Liver (tissue), 9 donors: Measurements from ENCODE around the gene FIP1L1. TPM values are rescaled to one million over a fixed set of nuclear protein-coding genes. Genes with fewer than 3 reads are reported as not detected.

Experiments
- DNase-seq: peaks from one replicate; pipeline ENCODE4 v3.0.0-alpha.2; 2017; ENCODE audit warnings: low spot score
- H3K27ac ChIP-seq, 2 donors: one replicate each; pipeline ENCODE4 v1.7.0; 2013; ENCODE audit warnings: inconsistent platforms in 2 of 2, low read length in 2 of 2, control low read depth in 1 of 2, low read depth in 1 of 2, mild to moderate bottlenecking in 1 of 2
- H3K27me3 ChIP-seq, 4 donors: one replicate each; pipeline versions ENCODE4 v1.6.1 to v1.7.0; 2013; ENCODE audit warnings: low read length in 3 of 4, inconsistent platforms in 1 of 4, mild to moderate bottlenecking in 1 of 4, moderate library complexity in 1 of 4; ENCODE audit not compliant: control insufficient read depth in 4 of 4, insufficient read depth in 4 of 4
- H3K36me3 ChIP-seq, 4 donors: one replicate each; pipeline versions ENCODE4 v1.6.1 to v1.7.0; 2013; ENCODE audit warnings: low read length in 3 of 4, mild to moderate bottlenecking in 3 of 4, low read depth in 1 of 4, moderate library complexity in 1 of 4; ENCODE audit not compliant: control insufficient read depth in 4 of 4, insufficient read depth in 3 of 4
- H3K4me1 ChIP-seq, 4 donors: one replicate each; pipeline versions ENCODE4 v1.6.1 to v1.7.0; 2013; ENCODE audit warnings: low read length in 3 of 4, mild to moderate bottlenecking in 3 of 4, moderate library complexity in 1 of 4; ENCODE audit not compliant: control insufficient read depth in 4 of 4, insufficient read depth in 4 of 4
- H3K4me3 ChIP-seq, 3 donors: one replicate each; pipeline versions ENCODE4 v1.6.1 to v1.7.0; 2013; ENCODE audit warnings: low read length in 3 of 3, control low read depth in 1 of 3, low read depth in 1 of 3, mild to moderate bottlenecking in 1 of 3
- H3K9ac ChIP-seq, 2 donors: one replicate each; pipeline ENCODE4 v1.7.0; 2013; ENCODE audit warnings: low read length in 2 of 2, mild to moderate bottlenecking in 2 of 2, moderate library complexity in 2 of 2, control low read depth in 1 of 2, low read depth in 1 of 2
- H3K9me3 ChIP-seq, 4 donors: one replicate each; pipeline versions ENCODE4 v1.6.1 to v1.7.0; 2013; ENCODE audit warnings: low read length in 3 of 4; ENCODE audit not compliant: control insufficient read depth in 4 of 4
- ATF3 ChIP-seq: IDR thresholded peaks from 2 replicates; pipeline ENCODE4 v1.6.1; 2016; ENCODE audit warnings: antibody characterized with exemption
- CTCF ChIP-seq: fragments of 150-350 bp; IDR thresholded peaks from 2 replicates; pipeline ENCODE4 v1.5.1; 2017; ENCODE audit warnings: improper control_type of control experiment, low read depth, low read length; ENCODE audit not compliant: missing input control
- EGR1 ChIP-seq, 2 donors: IDR thresholded peaks; 2 replicates each; pipeline ENCODE4 v1.6.1; 2016 to 2018; ENCODE audit warnings: antibody characterized with exemption in 2 of 2, low read depth in 2 of 2
- FOXA1 ChIP-seq: IDR thresholded peaks from 2 replicates; pipeline ENCODE4 v1.6.1; 2016; ENCODE audit warnings: antibody characterized with exemption
- GABPA ChIP-seq, 2 donors: IDR thresholded peaks in 1 of 2; conservative IDR thresholded peaks in 1 of 2; 2 replicates each; pipeline ENCODE4 v1.6.1; 2016; ENCODE audit warnings: antibody characterized with exemption in 2 of 2, mild to moderate bottlenecking in 1 of 2, moderate library complexity in 1 of 2
- HNF4A ChIP-seq, 2 donors: conservative IDR thresholded peaks; 2 replicates each; pipeline ENCODE4 v1.6.1; 2016; ENCODE audit warnings: antibody characterized with exemption in 2 of 2, mild to moderate bottlenecking in 2 of 2
- MAX ChIP-seq: IDR thresholded peaks from 2 replicates; pipeline ENCODE4 v1.6.1; 2016; ENCODE audit warnings: antibody characterized with exemption
- NR2F2 ChIP-seq: IDR thresholded peaks from 2 replicates; pipeline ENCODE4 v1.6.1; 2016; ENCODE audit warnings: antibody characterized with exemption
- RAD21 ChIP-seq, 2 donors: IDR thresholded peaks; 2 replicates each; pipeline ENCODE4 v1.6.1; 2016; ENCODE audit warnings: antibody characterized with exemption in 2 of 2, mild to moderate bottlenecking in 2 of 2
- REST ChIP-seq: IDR thresholded peaks from 2 replicates; pipeline ENCODE4 v1.6.1; 2016; ENCODE audit warnings: antibody characterized with exemption, mild to moderate bottlenecking
- RXRA ChIP-seq, 2 donors: IDR thresholded peaks; 2 replicates each; pipeline ENCODE4 v1.6.1; 2017 to 2018; ENCODE audit warnings: antibody characterized with exemption in 2 of 2, mild to moderate bottlenecking in 1 of 2
- SP1 ChIP-seq: IDR thresholded peaks from 2 replicates; pipeline ENCODE4 v1.6.1; 2018; ENCODE audit warnings: antibody characterized with exemption, mild to moderate bottlenecking
- TAF1 ChIP-seq: conservative IDR thresholded peaks from 2 replicates; pipeline ENCODE4 v1.6.1; 2016; ENCODE audit warnings: antibody characterized with exemption, mild to moderate bottlenecking
- YY1 ChIP-seq: IDR thresholded peaks from 2 replicates; pipeline ENCODE4 v1.6.1; 2016; ENCODE audit warnings: antibody characterized with exemption, mild to moderate bottlenecking
- ZBTB33 ChIP-seq: IDR thresholded peaks from 2 replicates; pipeline ENCODE4 v1.6.1; 2016; ENCODE audit warnings: antibody characterized with exemption
- WGBS: extraction: QIAGEN DNeasy Blood & Tissue Kit; methylation state at CpG from one replicate; pipeline ENCODE4 v1.1.7; 2013; 5-methylcytosine and 5-hydroxymethylcytosine counted together
- polyA plus RNA-seq, 2 donors: library from polyadenylated mRNA; stranded (reverse) in 1 of 2; unstranded in 1 of 2; fragments of 200-250 nt in 1 of 2; fragments of >200 nt in 1 of 2; fragmentation: Nextera tagmentation in 1 of 2; extraction: Ambion mirVana in 1 of 2; gene quantifications; one replicate each; pipeline versions ENCODE4 v1.2.1 to v1.2.3, GENCODE V29; 2013 to 2015
- total RNA-seq, 2 donors: library from RNA; depleted of rRNA; stranded (reverse); fragments of >200 nt; gene quantifications; one replicate each; pipeline ENCODE4 v1.2.3, GENCODE V29; 2014
- donor health status: healthy.
- donor health status: healthy.
- donor health status: healthy.
- donor health status: healthy.
- donor health status: healthy.

Gene FIP1L1
- total and polyA plus RNA-seq, 4 donors = 12.2 to 30.3 (median 18.4) TPM

GRCh38 chr4:53477636-53478035 is 100.2 kb downstream of the FIP1L1 start:
- DNase-seq = no peak
- Histone ChIP-seq H3K27me3 (no peaks in the 10 kb centered on the region), H3K36me3 (peaks cover 0 to 23% (median 11%) of the 10 kb centered on the region in 4 donors), H3K9me3 (no peaks in the 10 kb centered on the region), H3K9ac (no peak overlapping the region), H3K4me3 (no peak overlapping the region), H3K4me1 (no peaks in the 10 kb centered on the region), H3K27ac (no peak overlapping the region)
- 90% methylated on average over 1 of the region's 1 CpG for WGBS
- TF ChIP-seq NR2F2 (no peak), MAX (no peak), YY1 (no peak)

GRCh38 chr4:53478671-53479456 is 101.4 kb downstream of the FIP1L1 start:
- no peak for DNase-seq
- peaks cover 0 to 20% (median 11%) of the 10 kb centered on the region in 4 donors for H3K36me3 ChIP-seq

More at GRCh38 chr4:53478671-53479456, 101.4 kb downstream of the FIP1L1 start:
- no peak overlapping the region for H3K4me3 ChIP-seq
- WGBS = 97% methylated on average over 4 of the region's 4 CpGs
- no peaks in the 10 kb centered on the region for H3K4me1 ChIP-seq
- no peak for TF ChIP-seq EGR1 (IDR thresholded peaks at IDR 0.05; ENCODE audit: low read depth in 2 of 2)
- no peak for TF ChIP-seq FOXA1
- TF ChIP-seq YY1 = no peak
- TF ChIP-seq GABPA (IDR thresholded peaks at IDR 0.05 in 1 of 2, conservative IDR thresholded peaks at IDR 0.05 in 1 of 2) = no peak
- TF ChIP-seq ATF3 = no peak
- TF ChIP-seq HNF4A (conservative IDR thresholded peaks at IDR 0.05) = no peak
- TF ChIP-seq MAX = no peak
- no peak for TF ChIP-seq RAD21 (IDR thresholded peaks at IDR 0.05)
- no peak for TF ChIP-seq NR2F2
- TF ChIP-seq SP1 = no peak
- no peak for TF ChIP-seq CTCF
- TF ChIP-seq RXRA (IDR thresholded peaks at IDR 0.05) = no peak
- TF ChIP-seq ZBTB33 = no peak
- no peak for TF ChIP-seq TAF1
- TF ChIP-seq REST = no peak
- H3K27ac ChIP-seq = no peak overlapping the region
- no peaks in the 10 kb centered on the region for H3K27me3 ChIP-seq
- H3K9ac ChIP-seq = no peak overlapping the region
- no peaks in the 10 kb centered on the region for H3K9me3 ChIP-seq
